ENCODE data around the gene BEST1. TPM values are rescaled to one million over a fixed set of nuclear protein-coding genes. Genes with fewer than 3 reads are reported as not detected.

BEST1 gene
- total and polyA plus RNA-seq, 2 of the 13 experiments (the other 11 are each of a cell fraction or from before 2014, with no cell fraction given) = 0.09 to 0.65 TPM

DNA sequence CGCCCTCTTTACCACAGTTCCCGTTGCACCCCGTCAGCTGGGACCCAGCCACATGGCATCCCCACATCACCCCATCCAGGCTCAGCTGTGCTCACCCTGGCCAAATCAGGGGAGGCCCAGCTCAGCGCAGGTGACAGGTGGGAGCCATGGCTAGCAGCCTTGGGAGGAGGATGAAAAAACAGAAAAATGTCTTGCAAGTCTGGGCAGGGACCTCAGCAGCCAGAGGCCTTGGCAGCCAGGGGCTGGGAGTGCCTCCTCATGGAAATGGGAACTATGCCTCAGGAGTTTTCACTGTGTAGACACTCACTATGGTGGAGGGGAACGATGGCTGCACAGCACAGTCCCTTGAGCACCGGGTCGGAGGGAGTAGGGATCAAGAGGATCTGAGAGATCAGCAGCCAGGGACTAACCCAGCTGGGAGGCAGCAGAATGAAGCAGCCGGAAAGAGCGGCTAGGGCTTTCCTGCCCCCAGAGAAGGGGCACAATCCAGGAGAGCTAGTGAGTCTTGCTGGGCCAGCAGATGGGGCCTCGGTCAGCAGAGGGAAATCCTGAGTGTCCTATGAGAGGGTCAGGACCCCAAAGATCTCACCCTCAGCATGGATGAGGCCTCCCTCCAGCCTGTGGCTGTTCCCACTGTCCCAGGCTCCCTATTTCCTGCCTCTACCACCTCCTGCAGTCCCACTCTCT is 23.5 kb downstream of the BEST1 start (continued):
- TF ChIP-seq, protein P1, sequence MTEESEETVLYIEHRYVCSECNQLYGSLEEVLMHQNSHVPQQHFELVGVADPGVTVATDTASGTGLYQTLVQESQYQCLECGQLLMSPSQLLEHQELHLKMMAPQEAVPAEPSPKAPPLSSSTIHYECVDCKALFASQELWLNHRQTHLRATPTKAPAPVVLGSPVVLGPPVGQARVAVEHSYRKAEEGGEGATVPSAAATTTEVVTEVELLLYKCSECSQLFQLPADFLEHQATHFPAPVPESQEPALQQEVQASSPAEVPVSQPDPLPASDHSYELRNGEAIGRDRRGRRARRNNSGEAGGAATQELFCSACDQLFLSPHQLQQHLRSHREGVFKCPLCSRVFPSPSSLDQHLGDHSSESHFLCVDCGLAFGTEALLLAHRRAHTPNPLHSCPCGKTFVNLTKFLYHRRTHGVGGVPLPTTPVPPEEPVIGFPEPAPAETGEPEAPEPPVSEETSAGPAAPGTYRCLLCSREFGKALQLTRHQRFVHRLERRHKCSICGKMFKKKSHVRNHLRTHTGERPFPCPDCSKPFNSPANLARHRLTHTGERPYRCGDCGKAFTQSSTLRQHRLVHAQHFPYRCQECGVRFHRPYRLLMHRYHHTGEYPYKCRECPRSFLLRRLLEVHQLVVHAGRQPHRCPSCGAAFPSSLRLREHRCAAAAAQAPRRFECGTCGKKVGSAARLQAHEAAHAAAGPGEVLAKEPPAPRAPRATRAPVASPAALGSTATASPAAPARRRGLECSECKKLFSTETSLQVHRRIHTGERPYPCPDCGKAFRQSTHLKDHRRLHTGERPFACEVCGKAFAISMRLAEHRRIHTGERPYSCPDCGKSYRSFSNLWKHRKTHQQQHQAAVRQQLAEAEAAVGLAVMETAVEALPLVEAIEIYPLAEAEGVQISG (CRISPR knock-in tag; IDR thresholded peaks at IDR 0.05) = no peak
- TF ChIP-seq MED8 (CRISPR knock-in tag; IDR thresholded peaks at IDR 0.05; ENCODE audit: insufficient replicate concordance) = peak; percentile 24
- no peak for TF ChIP-seq SATB2 (CRISPR knock-in tag; IDR thresholded peaks at IDR 0.05)
- no peak for TF ChIP-seq SKI (IDR thresholded peaks at IDR 0.05; ENCODE audit: partially characterized antibody)
- TF ChIP-seq FOXM1 (CRISPR knock-in tag; IDR thresholded peaks at IDR 0.05) = no peak
- TF ChIP-seq NR2F6 (IDR thresholded peaks at IDR 0.05) = no peak
- TF ChIP-seq NR2F6 (CRISPR knock-in tag; IDR thresholded peaks at IDR 0.05) = 0 out of 2 replicates have a peak, but pooled peaks have one; percentile 11
- peak; percentile 53 for TF ChIP-seq ZFX (CRISPR knock-in tag; IDR thresholded peaks at IDR 0.05; ENCODE audit: low read depth)
- TF ChIP-seq NR1H2 (CRISPR knock-in tag; IDR thresholded peaks at IDR 0.05; ENCODE audit: borderline replicate concordance, low read depth) = peak; percentile 22; the same call in 1 of the 2 replicates
- TF ChIP-seq ZFY (CRISPR knock-in tag; IDR thresholded peaks at IDR 0.05) = 0 out of 2 replicates have a peak, but pooled peaks have one; percentile 7
- TF ChIP-seq CBX2 (IDR thresholded peaks at IDR 0.05; ENCODE audit: low read depth, low read length) = no peak
- no peak for TF ChIP-seq CBX2 (CRISPR knock-in tag; IDR thresholded peaks at IDR 0.05; ENCODE audit: low read depth)
- peak; percentile 48; the same call in 1 of the 2 replicates for TF ChIP-seq POLR2AphosphoS5 (IDR thresholded peaks at IDR 0.05; ENCODE audit: low read depth, low read length)
- no peak for TF ChIP-seq ATAD3A (CRISPR knock-in tag; IDR thresholded peaks at IDR 0.05)
- no peak for TF ChIP-seq ISX (CRISPR knock-in tag; conservative IDR thresholded peaks at IDR 0.05)
- peak; percentile 47; the same call in 1 of the 2 replicates for TF ChIP-seq NCOR1 (IDR thresholded peaks at IDR 0.05; ENCODE audit: borderline replicate concordance, low read length)
- no peak for TF ChIP-seq HNRNPLL (IDR thresholded peaks at IDR 0.05; ENCODE audit: low read depth, low read length, poor library complexity, severe bottlenecking)
- peak; percentile 64 for TF ChIP-seq ZC3H13 (CRISPR knock-in tag; IDR thresholded peaks at IDR 0.05)
- TF ChIP-seq KDM2A (CRISPR knock-in tag; IDR thresholded peaks at IDR 0.05; ENCODE audit: borderline replicate concordance, low read depth) = no peak
- TF ChIP-seq HDAC1 (CRISPR knock-in tag; IDR thresholded peaks at IDR 0.05) = peak; percentile 48; the same call in 1 of the 2 replicates
- TF ChIP-seq THAP7 (CRISPR knock-in tag; IDR thresholded peaks at IDR 0.05) = no peak
- TF ChIP-seq, protein P2, sequence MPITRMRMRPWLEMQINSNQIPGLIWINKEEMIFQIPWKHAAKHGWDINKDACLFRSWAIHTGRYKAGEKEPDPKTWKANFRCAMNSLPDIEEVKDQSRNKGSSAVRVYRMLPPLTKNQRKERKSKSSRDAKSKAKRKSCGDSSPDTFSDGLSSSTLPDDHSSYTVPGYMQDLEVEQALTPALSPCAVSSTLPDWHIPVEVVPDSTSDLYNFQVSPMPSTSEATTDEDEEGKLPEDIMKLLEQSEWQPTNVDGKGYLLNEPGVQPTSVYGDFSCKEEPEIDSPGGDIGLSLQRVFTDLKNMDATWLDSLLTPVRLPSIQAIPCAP (CRISPR knock-in tag; IDR thresholded peaks at IDR 0.05; ENCODE audit: low read depth) = 0 out of 2 replicates have a peak, but pooled peaks have one; percentile 26
- TF ChIP-seq, protein P3, sequence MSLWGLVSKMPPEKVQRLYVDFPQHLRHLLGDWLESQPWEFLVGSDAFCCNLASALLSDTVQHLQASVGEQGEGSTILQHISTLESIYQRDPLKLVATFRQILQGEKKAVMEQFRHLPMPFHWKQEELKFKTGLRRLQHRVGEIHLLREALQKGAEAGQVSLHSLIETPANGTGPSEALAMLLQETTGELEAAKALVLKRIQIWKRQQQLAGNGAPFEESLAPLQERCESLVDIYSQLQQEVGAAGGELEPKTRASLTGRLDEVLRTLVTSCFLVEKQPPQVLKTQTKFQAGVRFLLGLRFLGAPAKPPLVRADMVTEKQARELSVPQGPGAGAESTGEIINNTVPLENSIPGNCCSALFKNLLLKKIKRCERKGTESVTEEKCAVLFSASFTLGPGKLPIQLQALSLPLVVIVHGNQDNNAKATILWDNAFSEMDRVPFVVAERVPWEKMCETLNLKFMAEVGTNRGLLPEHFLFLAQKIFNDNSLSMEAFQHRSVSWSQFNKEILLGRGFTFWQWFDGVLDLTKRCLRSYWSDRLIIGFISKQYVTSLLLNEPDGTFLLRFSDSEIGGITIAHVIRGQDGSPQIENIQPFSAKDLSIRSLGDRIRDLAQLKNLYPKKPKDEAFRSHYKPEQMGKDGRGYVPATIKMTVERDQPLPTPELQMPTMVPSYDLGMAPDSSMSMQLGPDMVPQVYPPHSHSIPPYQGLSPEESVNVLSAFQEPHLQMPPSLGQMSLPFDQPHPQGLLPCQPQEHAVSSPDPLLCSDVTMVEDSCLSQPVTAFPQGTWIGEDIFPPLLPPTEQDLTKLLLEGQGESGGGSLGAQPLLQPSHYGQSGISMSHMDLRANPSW (CRISPR knock-in tag; IDR thresholded peaks at IDR 0.05; ENCODE audit: borderline replicate concordance) = no peak
- no peak for TF ChIP-seq POGZ (CRISPR knock-in tag; IDR thresholded peaks at IDR 0.05)
- no peak for TF ChIP-seq KAT8 (CRISPR knock-in tag; IDR thresholded peaks at IDR 0.05)
